GM18517 (cell line): Measurements from ENCODE around the gene PPP1R8.
"Not testable (repeated sequence)": the region's sequence is repeated elsewhere in the genome, so short reads cannot be mapped to it uniquely, and the experiment has no call there.

Source experiments
- ATAC-seq: cut with Tn5 transposase; IDR thresholded peaks from one replicate; pipeline ENCODE4 v1.9.1; 2021; ENCODE audit warnings: mild to moderate bottlenecking, moderate library complexity; ENCODE audit not compliant: unreplicated experiment

PPP1R8 gene

GRCh38 chr1:27831568-27832410 lies 1.2 kb downstream of the PPP1R8 start:
- ATAC-seq: no peak

DNA sequence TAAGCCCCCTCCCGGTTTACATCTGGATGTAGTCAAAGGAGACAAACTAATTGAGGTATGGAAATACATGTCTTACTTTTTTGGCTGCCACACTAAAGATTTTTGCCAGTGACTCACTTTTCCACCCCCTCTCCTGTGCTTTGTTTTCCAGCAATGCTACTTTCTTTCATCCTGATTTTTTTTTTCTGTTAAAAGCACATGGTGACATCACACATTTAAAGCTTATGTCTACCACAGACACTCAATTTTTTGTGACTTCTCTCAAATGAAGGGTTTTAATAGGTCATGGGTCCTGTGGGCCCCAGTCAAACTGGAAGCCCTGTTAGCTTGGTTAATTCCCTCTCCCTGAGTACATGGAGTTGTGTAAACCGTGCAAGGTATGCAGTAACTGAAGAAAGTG lies 2.2 kb downstream of the PPP1R8 start:
- ATAC-seq: no peak

GRCh38 chr1:27833470-27833869 lies 2.9 kb downstream of the PPP1R8 start:
- no peak for ATAC-seq

GRCh38 chr1:27835046-27835445 lies 4.5 kb downstream of the PPP1R8 start:
- ATAC-seq: no peak

GRCh38 chr1:27835501-27835900 lies 4.9 kb downstream of the PPP1R8 start:
- ATAC-seq: no peak

GRCh38 chr1:27849951-27850350 lies 19.4 kb downstream of the PPP1R8 start:
- no peak for ATAC-seq

DNA sequence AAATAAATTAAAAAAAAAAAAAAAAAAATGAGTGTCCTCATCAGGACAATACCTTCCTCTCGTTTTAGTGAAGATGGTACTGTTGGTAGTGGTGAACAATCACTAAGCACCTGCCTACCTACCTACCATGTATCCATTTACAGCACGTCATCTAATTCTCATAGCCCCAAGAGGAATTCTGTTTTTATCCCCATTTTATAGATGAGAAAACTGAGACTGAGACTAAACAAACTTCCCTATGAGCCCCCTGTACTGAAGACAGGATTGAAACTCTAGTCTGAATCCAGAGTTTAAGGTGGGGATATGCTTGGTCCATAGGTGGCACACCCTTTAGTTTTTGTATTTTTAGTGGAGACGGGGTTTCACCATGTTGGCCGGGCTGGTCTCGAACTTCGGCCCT lies 24.5 kb downstream of the PPP1R8 start:
- no peak for ATAC-seq

DNA sequence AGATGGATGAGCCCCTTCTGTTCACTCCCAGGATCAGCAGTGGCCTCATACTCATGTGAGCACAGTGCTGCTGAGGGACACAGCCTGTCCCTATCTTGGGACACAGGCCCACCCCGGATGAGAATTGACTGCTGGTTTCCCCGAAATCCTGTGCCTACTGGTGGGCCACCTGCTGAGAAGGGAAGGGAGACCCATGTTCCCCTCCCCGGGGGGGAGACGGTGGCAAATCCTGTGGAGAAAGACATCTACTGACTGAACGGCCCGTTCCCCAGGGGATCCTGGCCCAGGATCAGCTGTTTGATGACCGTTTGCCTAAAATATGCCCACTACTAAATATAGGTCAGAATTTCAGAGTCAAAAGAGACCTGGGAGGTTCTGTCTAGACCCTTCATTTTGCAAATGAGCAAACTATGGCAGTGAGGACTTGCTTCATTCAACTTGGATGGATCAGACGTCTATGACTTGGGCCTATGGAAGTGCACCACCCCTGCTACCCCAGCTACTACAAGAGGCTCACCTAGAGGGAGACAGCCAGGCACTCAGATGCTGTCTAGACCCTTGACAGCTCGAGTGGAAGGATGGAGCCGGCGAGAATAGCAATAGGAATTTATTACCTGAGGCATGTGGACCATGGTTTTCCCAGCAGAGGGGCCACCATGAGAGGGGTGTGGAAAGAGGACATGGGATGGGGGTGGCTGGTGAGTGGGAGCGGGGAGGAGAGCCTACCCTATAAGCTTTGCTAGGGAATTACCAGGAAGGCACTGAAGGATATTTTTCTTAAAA lies 26.2 kb downstream of the PPP1R8 start:
- no peak for ATAC-seq

DNA sequence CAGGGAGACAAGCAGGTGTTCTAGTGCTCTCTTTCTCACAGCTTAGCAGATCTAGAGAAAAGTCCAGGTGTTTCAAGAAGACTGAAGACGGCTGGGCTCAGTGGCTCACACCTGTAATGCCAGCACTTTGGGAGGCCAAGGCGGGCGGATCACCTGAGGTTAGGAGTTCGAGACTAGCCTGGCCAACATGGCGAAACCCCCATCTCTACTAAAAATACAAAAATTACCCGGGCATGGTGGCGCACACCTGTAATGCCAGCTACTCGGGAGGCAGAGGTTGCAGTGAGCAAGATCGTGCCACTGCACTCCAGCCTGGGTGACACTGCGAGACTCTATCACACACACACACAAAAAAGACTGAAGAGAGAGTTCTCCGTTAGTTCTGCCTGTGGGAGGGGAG lies 27.0 kb downstream of the PPP1R8 start:
- not testable (repeated sequence) for ATAC-seq

DNA sequence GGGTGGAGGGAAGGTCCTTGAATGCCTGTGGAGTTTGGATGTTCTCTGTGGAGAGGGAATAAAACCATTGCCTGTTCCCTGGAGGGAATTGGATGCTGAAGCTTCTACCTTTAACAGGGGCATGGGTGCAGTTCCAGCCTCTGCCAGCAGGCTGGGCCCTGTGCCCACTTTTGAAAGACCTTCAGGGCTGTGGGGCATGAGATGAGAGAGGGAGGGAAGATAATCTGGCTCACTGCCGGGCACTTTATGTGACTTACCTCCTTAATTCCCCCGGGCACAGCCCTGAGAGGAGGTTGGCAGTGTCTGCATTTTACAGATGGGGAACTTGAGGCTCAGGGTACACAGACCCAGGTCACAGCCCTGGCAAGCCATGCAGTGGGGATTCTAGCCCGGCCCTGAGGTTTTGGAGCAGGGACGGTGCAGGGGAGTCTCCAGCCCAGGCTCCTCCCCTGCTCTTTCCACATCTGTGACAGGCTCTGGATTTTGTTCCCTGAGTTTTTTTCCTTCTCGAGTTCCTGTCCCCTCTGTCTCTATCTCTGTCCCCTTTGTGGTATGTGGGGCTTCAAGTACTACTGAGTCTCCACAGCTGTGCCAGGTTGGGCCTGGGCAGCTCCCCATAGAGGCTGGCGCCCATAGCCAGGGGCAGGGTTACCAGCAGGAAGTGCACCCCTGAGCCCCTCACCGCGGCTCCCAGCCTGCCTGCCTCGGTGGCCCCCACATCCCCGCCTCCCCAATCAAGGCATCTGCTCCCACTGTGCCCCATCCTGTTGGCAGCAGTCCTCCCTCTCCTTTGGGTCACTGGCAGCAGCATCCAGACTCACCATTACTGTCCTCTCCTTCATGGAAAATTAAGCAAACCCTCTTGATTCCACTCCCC lies 27.7 kb downstream of the PPP1R8 start:
- ATAC-seq: peak; percentile 56

DNA sequence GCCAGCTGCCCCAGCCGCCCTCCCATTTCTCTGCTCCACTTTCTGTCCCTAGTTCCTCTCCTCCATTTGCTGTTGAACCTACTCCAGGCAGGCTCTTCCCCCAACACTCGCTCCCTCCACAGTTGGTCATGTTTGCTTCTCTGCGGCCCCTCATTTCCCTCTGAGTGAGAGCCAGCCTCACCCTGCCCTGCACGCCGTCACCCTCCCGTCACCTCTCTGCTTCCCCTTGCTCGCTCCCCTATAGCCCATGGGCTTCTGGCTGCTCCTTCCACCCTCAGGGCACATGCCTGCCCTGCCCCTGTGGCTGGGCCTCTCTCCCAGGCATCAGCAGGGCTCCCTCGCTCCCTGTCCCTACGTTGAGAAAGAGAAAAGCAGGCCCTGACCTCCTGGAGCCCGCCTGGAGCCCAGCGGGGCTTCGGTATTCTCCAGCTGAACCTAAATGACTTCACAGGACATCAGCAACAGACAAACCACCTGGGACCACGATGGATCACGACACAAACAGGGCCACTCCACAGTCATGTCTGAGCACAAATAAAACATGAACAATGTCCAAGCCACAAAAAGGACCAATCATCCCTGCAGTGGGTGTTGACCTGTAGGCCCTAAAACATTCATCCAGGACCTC lies 28.5 kb downstream of the PPP1R8 start:
- ATAC-seq: no peak

DNA sequence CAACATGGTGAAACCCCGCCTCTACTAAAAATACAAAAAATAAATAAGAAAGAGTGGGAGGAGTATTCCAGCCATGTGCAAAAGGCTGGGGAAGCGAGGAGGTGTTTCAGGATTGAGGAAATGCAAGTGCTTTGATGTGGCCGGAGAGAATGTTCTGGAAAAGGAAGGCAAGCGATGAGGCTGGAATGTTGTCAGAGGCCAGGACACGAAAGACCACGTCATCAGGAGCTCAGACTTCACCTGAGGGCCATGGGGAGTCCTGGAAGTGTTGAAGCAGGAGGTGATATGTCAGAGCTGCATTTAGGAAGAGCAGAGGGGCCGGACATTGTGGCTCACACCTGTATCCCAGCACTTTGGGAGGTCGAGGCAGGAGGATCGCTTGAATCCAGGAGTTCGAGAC lies 30.9 kb downstream of the PPP1R8 start:
- no peak for ATAC-seq

DNA sequence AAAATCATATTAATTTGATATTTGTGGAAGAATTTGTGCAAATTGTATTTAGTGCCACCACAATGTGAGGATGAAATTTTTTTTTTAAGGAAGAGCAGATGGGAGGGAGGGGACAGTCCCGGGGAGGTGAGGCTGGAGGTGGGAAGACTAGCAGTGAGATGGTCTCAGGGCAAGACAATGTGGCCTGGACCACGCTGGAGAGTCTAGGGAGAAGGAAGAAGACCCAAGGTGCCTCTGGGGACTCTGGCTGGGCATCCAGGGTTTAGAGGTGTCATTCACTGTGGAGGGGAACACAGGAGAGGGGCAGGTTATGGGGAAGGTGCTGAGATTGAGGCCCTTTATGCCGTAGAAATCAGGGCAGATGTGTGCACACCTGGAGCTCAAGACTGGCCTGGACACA lies 31.4 kb downstream of the PPP1R8 start:
- ATAC-seq: no peak

DNA sequence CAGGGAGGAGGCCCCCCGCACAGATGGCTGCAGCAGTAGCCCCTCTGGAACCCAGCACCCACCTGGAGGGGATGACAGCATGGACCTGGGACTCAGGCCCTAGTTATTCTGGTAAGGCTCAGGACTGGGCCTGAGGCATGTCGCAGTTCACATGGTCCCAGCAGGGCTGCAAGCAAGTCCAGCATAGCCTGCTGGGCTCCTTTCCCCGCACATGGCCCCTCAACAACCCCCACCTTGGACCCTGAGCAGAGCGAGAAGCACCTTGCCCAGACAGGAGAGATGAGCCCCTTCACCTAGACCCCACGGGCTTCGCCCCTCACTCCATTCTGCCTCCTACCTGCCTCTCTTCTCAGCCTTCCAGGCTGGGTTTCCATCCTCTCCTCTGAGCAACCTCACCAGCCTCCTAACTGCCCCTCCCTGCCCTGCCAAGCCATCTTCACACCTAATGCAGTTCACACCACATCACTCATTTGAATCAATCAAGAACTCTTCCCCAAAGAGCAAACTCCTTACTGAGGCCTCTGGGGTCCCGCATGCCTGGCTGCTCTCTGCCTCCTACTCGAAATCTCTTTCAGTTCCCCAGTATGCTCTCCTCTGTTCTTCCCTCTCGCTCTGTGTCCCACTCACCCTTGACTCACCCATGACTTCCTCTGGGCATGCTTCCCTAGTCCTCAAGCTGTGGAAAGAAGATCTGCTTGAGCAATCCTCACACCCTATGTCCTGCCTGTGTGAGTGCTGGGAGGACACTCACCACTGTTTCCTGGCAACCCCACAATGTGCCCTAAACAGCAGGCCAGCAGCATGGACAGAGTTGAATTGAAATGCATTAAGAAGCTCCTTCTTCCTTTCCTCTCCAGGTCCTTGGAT lies 32.3 kb downstream of the PPP1R8 start:
- no peak for ATAC-seq

DNA sequence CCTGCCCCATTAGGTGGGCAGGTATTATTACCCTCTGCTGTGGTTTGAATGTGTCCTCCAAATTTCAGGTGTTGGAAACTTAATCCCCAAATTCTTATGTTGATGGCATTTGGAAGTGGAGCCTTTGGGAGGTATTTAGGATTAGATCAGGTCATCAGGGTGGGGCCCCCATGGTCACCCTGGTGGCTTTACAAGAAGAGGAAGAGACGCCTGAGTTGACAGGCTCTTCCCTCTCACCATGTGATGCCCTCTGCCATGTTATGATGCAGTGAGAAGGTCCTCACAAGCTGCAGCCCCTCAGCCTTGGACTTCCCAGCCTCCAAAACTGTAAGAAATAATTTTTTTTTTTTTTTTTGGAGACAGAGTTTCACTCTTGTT lies 32.9 kb downstream of the PPP1R8 start:
- no peak for ATAC-seq

GRCh38 chr1:27864264-27864895 lies 33.8 kb downstream of the PPP1R8 start:
- ATAC-seq: no peak

DNA sequence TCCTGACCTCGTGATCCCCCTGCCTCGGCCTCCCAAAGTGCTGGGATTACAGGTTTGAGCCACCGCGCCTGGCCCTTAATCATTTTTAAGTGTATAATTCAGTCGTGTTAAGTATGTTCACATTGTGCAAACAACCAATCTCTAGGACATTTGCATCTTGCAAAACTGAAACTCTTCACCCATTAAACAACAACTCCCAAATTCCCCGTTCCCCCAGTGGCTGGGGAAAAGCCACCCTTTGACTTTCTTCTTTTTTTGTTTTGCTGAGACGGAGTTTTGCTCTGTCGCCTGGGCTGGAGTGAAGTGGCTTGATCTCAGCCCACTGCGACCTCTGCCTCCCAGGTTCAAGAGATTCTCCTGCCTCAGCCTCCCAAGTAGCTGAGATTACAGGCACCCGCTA lies 35.2 kb downstream of the PPP1R8 start:
- no peak for ATAC-seq

- no peak for ATAC-seq
Observed at GRCh38 chr1:27868556-27868931, 38.0 kb downstream of the PPP1R8 start.

DNA sequence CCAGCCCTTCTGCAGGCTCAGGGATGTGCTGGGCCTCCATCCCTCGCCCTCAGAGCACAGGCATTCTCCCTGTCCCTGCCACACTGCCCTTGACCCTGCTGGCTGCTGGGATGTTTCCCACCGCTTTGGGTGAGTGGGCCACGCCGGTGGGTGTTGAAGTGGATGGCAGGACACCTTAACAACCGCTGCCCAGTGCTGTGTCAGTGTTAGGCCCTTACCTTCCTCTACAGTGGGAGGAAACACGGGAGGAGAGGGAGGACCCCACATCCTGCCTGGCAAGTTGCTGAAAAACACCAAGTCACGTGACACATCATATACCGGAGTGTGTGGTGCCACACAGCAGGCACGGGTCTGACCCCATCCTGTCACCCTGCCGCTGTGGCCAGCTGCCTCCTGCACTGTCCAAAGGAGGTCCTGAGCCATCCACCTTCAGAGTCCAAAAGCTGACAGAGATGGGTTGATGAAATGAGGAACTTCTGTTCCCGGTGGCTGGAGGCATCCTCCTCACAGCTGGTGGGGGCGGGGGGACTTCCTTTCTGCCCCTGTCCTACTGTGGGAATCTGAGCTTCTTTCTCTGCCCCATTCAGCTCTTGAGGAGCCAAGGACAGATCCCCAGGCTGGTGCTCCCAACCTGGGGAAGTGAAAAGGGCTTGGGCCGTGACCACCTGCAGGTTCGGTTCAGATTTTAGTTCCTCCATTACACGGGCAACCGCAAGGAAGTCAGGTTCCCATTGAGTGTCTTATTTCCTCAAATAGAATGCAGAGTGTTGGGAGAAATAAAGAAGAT lies 38.5 kb downstream of the PPP1R8 start:
- ATAC-seq: peak; percentile 35
